Measurements from ENCODE around the gene SLCO4A1.

SLCO4A1 gene

GRCh38 chr20:62685781-62686555 lies 43.7 kb downstream of the SLCO4A1 start:
- DNase-seq (ENCODE audit: low read depth in 2 of 2): no peak

GRCh38 chr20:62686869-62687830 lies 44.8 kb downstream of the SLCO4A1 start:
- no peak for DNase-seq (ENCODE audit: low read depth in 2 of 2)

- no peak for DNase-seq (ENCODE audit: low read depth in 2 of 2)
Observed at GRCh38 chr20:62688083-62688482, 45.8 kb downstream of the SLCO4A1 start.

GRCh38 chr20:62688855-62689460 lies 46.7 kb downstream of the SLCO4A1 start:
- DNase-seq (ENCODE audit: low read depth in 2 of 2): no peak

GRCh38 chr20:62689861-62690260 lies 47.6 kb downstream of the SLCO4A1 start:
- DNase-seq (ENCODE audit: low read depth in 2 of 2): no peak

- DNase-seq (ENCODE audit: low read depth in 2 of 2): no peak
Observed at GRCh38 chr20:62690261-62690820, 48.0 kb downstream of the SLCO4A1 start.

- no peak for DNase-seq (ENCODE audit: low read depth in 2 of 2)
Observed at GRCh38 chr20:62691487-62691886, 49.2 kb downstream of the SLCO4A1 start.

GRCh38 chr20:62692176-62692575 lies 49.9 kb downstream of the SLCO4A1 start:
- DNase-seq (ENCODE audit: low read depth in 2 of 2): no peak

GRCh38 chr20:62692801-62693523 lies 50.7 kb downstream of the SLCO4A1 start:
- DNase-seq (ENCODE audit: low read depth in 2 of 2): no peak

GRCh38 chr20:62693524-62693922 lies 51.2 kb downstream of the SLCO4A1 start:
- no peak for DNase-seq (ENCODE audit: low read depth in 2 of 2)

- DNase-seq (ENCODE audit: low read depth in 2 of 2): no peak
Observed at GRCh38 chr20:62694106-62694505, 51.8 kb downstream of the SLCO4A1 start.

GRCh38 chr20:62694868-62695267 lies 52.6 kb downstream of the SLCO4A1 start:
- no peak for DNase-seq (ENCODE audit: low read depth in 2 of 2)

- DNase-seq (ENCODE audit: low read depth in 2 of 2): no peak
Observed at GRCh38 chr20:62695448-62696414, 53.4 kb downstream of the SLCO4A1 start.

GRCh38 chr20:62696434-62696957 lies 54.2 kb downstream of the SLCO4A1 start:
- DNase-seq (ENCODE audit: low read depth in 2 of 2): no peak

- no peak for DNase-seq (ENCODE audit: low read depth in 2 of 2)
Observed at GRCh38 chr20:62696989-62697388, 54.7 kb downstream of the SLCO4A1 start.

GRCh38 chr20:62697468-62697912 lies 55.2 kb downstream of the SLCO4A1 start:
- DNase-seq (ENCODE audit: low read depth in 2 of 2): no peak

GRCh38 chr20:62698231-62698630 lies 55.9 kb downstream of the SLCO4A1 start:
- no peak for DNase-seq (ENCODE audit: low read depth in 2 of 2)

GRCh38 chr20:62699296-62699695 lies 57.0 kb downstream of the SLCO4A1 start:
- DNase-seq (ENCODE audit: low read depth in 2 of 2): no peak

- DNase-seq (ENCODE audit: low read depth in 2 of 2): no peak
Observed at GRCh38 chr20:62699741-62700140, 57.4 kb downstream of the SLCO4A1 start.

All from stimulated activated CD4-positive, alpha-beta T cell treated with anti-CD3 and anti-CD28 coated beads, Interleukin-15, amount 100 ng/mL, for 48 hours (primary cell).